ENCODE measurements around the gene PTPRG.

- TF ChIP-seq DPF2 (IDR thresholded peaks at IDR 0.05) (no peak), REST (IDR thresholded peaks at IDR 0.05; ENCODE audit: low read depth, low read length) (no peak), ZBTB11 (CRISPR knock-in tag; IDR thresholded peaks at IDR 0.05) (no peak), POLR2AphosphoS2 (IDR thresholded peaks at IDR 0.05; ENCODE audit: low read depth, low read length) (no peak), YY1 (IDR thresholded peaks at IDR 0.05; ENCODE audit: low read depth, low read length) (no peak), EZH2 (IDR thresholded peaks at IDR 0.05; ENCODE audit: borderline replicate concordance, control insufficient read depth, low read depth, low read length) (no peak), ATF3 (IDR thresholded peaks at IDR 0.05; ENCODE audit: borderline replicate concordance, extremely low read depth, low read depth, low read length) (no peak), POLR2A (IDR thresholded peaks at IDR 0.05; ENCODE audit: low read depth, low read length) (no peak), RAD51 (IDR thresholded peaks at IDR 0.05) (no peak), CTCF (IDR thresholded peaks at IDR 0.05 in 2 of 3, conservative IDR thresholded peaks at IDR 0.05 in 1 of 3; ENCODE audit: control insufficient read depth in 2 of 3, extremely low read depth in 1 of 3, insufficient read depth in 1 of 3, low read depth in 3 of 3, low read length in 3 of 3) (no peak)
Measured at GRCh38 chr3:61702453-61702852, 141.1 kb downstream of the PTPRG start.
